22Rv1 (cell line): ENCODE measurements around the gene CERCAM.

ENCODE experiments used
- CTCF ChIP-seq: fragments of 450-650 bp; IDR thresholded peaks from 2 replicates; pipeline ENCODE4 v1.5.1; 2017; ENCODE audit warnings: mild to moderate bottlenecking
- ZFX ChIP-seq: fragments of 450-650 bp; IDR thresholded peaks from 2 replicates; pipeline ENCODE4 v1.6.1; 2017; ENCODE audit warnings: antibody characterized with exemption, borderline replicate concordance

DNA sequence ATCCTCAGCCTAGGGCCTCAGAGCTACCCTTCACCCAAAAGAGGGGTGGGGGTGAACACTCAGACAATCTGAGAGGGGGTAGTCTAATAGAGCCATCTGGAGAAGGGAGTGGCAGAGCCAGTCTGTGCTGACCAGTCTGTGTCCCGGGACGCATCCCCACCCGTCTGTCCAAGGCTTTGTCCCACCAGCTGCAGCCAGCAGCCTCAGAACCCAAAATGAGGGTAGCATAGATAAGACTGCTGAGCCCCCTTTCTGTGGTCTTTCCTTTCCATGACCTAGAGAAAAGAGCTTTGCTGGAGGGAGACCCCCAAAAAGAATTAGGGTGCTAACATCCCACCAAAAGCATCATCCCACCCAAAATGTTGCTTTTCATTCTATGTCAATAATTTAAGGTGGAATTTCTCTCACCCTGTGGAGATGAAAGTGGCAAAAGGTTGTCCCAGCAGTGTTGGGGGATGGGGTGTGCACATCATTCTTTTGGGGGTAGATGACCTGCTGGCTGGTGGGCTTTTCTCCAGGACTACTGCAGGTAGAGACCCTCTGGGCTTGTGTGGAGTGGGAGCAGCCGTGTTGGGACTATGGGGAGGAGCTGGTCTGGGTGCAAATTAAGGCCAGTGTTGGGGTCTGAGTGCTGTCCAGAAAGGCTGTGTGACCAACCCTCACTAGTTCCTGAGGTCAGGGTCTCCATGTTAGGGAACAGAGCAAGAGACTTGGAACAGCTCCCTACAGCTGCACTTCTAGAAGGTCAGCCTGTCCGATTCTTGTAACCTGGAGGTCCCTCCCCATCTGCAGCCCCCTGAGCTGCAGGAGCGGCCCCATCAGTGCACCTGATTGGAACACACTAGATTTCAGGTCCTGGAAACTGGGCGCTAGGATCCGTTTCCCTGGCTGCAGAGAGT is 29.6 kb upstream of the CERCAM start:
- no peak for TF ChIP-seq CTCF
- no peak for TF ChIP-seq ZFX
